ENCODE measurements around the gene CENPH.
A peak's percentile ranks its signal among the peaks of the same experiment; 100 is the strongest.
"Not testable (repeated sequence)": the region's sequence is repeated elsewhere in the genome, so short reads cannot be mapped to it uniquely, and the experiment has no call there.

Gene CENPH

DNA sequence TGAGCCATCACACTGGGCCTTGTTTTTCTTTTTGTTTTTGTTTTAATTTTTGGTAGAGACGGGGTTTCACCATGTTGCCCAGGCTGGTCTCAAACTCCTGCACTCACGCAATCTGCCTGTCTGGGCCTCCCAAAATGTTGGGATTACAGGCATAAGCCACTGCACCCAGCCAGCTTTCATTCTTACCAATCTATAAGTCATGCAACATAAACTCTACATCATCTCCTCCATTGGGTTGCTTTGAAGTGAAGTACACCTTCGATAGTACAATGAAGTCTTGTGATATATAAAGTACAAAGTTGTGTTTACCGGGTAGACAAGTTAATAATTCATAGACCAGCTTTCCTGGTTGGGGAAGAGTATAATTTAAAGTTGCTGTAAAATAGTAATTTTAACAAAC lies 36.5 kb downstream of the CENPH start:
- H3K27ac ChIP-seq: no peak overlapping the region
- TF ChIP-seq, protein P1, sequence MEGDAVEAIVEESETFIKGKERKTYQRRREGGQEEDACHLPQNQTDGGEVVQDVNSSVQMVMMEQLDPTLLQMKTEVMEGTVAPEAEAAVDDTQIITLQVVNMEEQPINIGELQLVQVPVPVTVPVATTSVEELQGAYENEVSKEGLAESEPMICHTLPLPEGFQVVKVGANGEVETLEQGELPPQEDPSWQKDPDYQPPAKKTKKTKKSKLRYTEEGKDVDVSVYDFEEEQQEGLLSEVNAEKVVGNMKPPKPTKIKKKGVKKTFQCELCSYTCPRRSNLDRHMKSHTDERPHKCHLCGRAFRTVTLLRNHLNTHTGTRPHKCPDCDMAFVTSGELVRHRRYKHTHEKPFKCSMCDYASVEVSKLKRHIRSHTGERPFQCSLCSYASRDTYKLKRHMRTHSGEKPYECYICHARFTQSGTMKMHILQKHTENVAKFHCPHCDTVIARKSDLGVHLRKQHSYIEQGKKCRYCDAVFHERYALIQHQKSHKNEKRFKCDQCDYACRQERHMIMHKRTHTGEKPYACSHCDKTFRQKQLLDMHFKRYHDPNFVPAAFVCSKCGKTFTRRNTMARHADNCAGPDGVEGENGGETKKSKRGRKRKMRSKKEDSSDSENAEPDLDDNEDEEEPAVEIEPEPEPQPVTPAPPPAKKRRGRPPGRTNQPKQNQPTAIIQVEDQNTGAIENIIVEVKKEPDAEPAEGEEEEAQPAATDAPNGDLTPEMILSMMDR (conservative IDR thresholded peaks at IDR 0.05): no peak

DNA sequence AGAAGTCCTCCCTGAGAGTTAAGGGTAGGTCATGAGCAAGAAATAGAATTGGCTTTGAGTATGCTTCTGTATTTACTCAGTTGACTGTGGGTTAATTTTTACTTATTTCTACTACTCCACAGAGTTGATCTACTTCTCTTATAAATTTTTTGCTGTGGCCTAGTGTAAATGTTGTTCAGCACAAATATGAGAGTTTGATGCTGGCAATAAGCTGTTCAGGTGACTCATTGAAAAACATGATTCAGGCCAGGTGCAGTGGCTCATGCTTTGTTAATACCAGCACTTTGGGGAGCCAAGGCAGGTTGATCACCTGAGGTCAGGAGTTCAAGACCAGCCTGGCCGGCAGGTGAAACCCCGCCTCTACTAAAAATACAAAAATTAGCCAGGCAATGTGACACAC lies 40.8 kb downstream of the CENPH start:
- TF ChIP-seq, protein P1 (conservative IDR thresholded peaks at IDR 0.05): no peak
- TF ChIP-seq ZFX (IDR thresholded peaks at IDR 0.05): no peak
- no peak overlapping the region for H3K27ac ChIP-seq

DNA sequence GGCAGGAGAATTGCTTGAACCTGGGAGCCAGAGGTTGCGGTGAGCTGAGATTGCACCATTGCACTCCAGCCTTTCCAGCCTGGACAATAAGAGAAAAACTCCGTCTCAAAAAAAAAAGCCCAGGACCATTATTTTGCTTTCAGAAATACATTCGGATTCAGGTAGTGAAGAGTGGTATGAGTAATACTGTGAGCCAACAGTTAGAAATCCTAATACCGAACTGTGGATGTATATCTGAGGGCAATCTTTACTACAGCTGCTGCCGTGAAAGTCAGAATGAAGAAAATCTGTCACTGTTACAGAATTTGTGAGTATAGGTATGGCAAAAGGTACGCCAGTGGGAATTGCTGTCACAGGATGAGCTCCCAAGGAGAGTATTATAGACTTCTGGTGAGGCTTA lies 41.9 kb downstream of the CENPH start:
- no peak overlapping the region for H3K27ac ChIP-seq
- no peak for TF ChIP-seq ZFX (IDR thresholded peaks at IDR 0.05)
- TF ChIP-seq, protein P1 (conservative IDR thresholded peaks at IDR 0.05): no peak

DNA sequence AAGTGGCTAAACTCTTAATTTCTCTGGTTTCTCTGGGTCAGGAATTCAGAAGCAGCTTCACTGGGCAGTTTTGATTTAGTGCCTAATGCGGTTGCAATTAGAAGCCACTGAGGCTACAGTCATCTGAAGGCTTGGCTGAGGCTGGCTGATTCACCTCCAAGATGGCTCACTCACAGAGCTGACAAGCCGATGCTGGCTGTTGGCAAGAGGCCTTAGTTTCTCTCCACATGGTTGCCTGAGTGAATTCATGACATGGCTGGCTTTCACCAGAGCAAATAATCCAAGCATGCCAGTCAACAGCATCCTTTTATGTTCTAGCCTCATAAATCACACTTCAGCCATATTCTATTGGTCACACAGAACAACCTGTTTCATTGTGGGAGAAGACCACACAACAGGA lies 42.5 kb downstream of the CENPH start:
- TF ChIP-seq ZFX (IDR thresholded peaks at IDR 0.05): no peak
- TF ChIP-seq, protein P1 (conservative IDR thresholded peaks at IDR 0.05): no peak

DNA sequence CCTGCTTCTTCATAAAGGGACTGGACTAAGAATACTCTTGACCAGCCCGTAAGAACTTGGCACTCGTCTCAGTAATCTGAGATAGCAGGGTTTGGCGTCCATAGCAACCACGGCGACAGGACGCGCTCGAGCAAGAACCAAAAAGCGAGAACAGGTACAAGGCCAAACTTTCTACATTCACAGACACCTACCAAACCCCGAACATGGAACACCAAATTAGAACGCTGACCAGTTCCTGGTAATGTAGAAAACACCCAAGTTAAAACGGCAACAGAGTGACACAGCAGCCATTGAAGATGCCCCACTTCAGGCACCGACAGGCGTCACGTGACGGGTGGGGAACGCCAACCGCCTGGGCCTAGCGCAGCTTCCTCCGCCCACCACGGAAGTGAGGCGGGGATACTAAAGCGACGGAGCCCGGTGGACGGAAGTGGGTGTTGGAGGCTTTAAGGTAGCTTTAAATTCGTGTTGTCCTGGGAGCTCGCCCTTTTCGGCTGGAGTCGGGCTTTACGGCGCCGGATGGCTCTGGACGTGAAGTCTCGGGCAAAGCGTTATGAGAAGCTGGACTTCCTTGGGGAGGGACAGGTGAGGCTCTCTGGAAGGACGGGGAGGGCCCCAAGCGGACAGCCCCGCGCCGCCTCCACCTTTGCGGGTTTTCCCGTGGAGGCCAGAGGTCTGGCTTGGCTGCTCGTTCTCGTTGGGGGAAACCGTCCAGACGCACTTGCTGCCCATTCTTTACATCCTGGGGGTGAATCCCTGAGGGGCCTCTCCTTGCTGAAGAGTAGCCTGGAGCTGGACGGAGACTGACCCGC lies 45.3 kb downstream of the CENPH start, which contains the start of gene CDK7:
Gene CDK7, plus strand, starts transcription at position 430 of the 812 bp plus-strand sequence. Its CDS starts 90 bp downstream, at position 520.
- peak within 1 kb of the TSS; percentile 65 for H3K27ac ChIP-seq
- TF ChIP-seq, protein P1 (conservative IDR thresholded peaks at IDR 0.05): no peak

More for the DNA sequence above, 42.5 kb downstream of the CENPH start:
- H3K27ac ChIP-seq: no peak overlapping the region

DNA sequence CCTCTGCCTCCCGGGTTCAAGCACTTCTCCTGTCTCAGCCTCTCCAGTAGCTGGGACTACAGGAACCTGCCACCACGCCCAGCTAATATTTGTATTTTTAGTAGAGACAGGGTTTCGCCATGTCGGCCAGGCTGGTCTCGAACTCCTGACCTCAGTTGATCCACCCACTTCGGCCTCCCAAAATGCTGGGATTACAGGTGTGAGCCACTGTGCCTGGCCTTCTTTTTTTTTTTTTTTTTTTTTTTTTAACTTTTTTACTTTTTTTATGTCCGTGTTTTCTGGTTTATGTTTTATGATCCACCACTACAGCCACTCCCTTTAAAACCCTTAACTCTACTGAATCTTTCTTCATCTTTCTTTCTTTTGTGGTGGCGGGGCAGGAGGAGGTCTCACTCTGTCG lies 47.4 kb downstream of the CENPH start:
- H3K27ac ChIP-seq: not testable (repeated sequence)

DNA sequence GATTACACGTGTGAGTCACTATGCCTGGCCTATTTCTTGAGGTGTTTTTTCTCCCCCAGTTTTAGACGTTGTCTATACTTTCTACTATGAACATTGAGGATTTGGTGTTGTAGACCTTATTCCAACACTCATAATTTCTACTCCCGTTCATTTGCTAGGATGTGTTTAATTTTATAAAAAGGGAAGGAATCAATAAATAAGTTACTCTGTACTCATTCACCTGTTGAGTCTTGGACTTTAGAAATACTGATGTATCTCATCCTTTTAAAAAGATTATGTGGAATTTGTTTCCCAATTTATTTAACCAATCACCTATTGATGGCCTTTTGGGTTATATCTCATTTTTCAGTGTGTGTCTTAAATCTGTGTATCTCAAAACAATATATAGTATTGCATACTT lies 48.5 kb downstream of the CENPH start:
- no peak overlapping the region for H3K27ac ChIP-seq
- TF ChIP-seq ZFX (IDR thresholded peaks at IDR 0.05): no peak
- TF ChIP-seq, protein P1 (conservative IDR thresholded peaks at IDR 0.05): no peak

DNA sequence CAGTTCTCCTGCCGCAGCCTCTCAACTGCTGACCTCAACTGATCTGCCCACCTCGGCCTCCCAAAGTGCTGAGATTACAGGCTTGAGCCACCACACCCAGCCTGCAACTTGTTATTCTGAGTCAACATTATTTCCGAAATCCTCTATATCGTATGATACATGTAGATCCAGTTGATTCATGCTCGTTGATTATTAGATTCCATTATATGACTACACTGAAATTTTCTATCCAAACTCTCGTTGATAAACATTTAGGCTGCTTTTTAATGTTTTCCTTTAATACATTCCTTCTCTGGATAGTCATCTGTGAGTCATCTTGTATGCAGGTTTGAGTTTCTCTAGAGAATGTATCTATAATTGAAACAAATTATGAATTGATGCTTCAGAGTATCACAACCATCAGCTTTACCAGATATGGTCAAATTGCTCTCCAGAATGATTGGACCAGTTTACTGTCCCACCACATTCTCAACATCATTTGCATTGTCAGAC lies 49.4 kb downstream of the CENPH start:
- no peak overlapping the region for H3K27ac ChIP-seq
- TF ChIP-seq, protein P1 (conservative IDR thresholded peaks at IDR 0.05): no peak
- no peak for TF ChIP-seq ZFX (IDR thresholded peaks at IDR 0.05)
